AG09319 (cell line): ENCODE measurements around the gene TDRD15.

Experiments
- DNase-seq: peaks from one replicate; pipeline ENCODE4 v3.0.0-alpha.2; 2010; ENCODE audit warnings: low read depth; ENCODE audit errors: extremely low read depth
- TF ChIP-seq, protein P1 (sequence below): IDR thresholded peaks from 2 replicates; pipeline ENCODE4 v1.5.1; 2011; ENCODE audit warnings: low read depth, mild to moderate bottlenecking, inconsistent platforms, low read length, moderate library complexity

TDRD15 gene

DNA sequence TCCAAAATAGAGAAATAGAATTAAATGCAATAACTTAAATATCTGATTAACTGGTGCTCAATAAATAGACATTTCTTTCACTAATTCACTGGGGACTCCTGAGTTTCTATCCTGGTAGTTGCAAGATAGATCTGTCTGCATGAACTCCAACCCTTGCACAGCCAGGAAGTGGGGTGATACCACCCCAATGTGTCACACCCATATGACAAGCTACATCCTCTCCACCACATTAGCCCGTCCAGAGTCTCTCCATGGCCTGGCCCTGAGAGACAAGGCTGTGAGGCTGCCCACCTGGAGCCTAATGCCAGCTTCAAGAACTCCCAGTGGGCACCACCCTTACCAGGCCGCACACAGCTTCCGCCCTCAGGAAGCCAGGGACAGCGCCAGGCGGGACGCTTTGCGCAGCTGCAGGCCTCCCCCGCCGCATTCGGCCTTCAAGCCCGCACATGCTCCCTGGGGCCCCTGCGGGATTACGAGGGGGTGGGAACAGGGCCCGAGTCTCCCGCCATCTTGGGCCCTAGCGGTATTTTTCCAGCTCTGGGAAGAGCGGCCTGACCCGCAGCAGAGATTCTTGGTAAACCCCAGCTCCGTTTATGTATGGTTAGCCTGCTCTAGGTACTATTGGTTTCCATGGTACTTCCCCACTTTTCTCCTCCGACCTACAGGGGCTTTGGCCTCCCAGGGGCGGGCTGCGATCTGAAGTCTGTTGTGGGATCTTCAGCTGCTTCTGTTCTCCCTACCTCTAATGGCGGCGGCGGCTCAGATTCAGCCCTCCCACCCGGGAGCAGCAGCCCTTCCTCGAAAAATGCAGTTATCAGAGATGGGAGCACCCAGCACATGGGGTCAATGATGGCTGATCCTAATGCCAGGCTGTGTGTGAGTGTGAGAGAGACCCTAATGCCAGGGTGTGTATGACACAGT, at the start of gene TDRD15:
TSS of gene TDRD15 (plus strand) at position 496 of the 921 bp plus-strand sequence. CDS start 13,500 bp downstream, outside the sequence.
- TF ChIP-seq, protein P1, sequence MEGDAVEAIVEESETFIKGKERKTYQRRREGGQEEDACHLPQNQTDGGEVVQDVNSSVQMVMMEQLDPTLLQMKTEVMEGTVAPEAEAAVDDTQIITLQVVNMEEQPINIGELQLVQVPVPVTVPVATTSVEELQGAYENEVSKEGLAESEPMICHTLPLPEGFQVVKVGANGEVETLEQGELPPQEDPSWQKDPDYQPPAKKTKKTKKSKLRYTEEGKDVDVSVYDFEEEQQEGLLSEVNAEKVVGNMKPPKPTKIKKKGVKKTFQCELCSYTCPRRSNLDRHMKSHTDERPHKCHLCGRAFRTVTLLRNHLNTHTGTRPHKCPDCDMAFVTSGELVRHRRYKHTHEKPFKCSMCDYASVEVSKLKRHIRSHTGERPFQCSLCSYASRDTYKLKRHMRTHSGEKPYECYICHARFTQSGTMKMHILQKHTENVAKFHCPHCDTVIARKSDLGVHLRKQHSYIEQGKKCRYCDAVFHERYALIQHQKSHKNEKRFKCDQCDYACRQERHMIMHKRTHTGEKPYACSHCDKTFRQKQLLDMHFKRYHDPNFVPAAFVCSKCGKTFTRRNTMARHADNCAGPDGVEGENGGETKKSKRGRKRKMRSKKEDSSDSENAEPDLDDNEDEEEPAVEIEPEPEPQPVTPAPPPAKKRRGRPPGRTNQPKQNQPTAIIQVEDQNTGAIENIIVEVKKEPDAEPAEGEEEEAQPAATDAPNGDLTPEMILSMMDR, result no peak
- DNase-seq, result no peak

DNA sequence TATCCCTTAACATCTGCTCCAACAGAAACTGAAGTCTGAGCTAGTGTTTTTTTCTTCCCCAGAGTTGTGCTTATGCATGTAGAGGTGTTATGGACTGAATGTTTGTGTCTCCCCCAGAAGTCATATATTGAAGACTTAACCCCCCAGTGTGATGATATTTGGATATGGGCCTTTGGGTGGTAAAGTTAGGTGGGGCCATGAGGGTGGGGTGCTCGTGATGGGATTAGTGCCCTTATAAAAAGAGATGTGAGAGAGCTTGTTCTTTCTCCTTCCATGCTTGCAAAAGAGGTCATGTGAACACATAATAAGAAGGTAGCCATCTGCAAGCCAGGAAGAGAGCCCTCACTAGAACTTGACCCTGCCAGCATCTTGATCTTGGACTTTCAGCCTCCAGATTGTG, 45.5 kb upstream of the TDRD15 start:
- no peak for DNase-seq
- TF ChIP-seq, protein P1, result no peak

DNA sequence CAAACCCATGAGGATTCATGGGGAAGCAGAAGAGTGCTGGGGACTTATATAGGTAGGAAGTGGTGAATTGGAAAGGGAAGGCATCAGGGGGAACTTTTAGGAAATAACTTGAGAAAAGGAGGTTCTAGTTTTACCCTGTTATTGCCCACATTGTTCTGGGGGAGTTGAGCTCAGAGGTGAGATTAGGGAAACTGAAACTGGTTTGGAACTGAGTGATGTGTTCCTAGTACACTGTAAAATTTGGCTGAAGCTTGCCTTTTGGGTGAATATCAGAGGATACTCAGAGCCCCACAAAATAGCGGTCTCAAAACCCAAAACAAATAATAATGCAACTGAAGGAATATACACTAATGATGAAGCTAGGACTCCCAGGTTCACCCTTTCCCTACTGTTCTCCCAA, 40.3 kb upstream of the TDRD15 start:
- no peak for DNase-seq
- TF ChIP-seq, protein P1, result no peak

DNA sequence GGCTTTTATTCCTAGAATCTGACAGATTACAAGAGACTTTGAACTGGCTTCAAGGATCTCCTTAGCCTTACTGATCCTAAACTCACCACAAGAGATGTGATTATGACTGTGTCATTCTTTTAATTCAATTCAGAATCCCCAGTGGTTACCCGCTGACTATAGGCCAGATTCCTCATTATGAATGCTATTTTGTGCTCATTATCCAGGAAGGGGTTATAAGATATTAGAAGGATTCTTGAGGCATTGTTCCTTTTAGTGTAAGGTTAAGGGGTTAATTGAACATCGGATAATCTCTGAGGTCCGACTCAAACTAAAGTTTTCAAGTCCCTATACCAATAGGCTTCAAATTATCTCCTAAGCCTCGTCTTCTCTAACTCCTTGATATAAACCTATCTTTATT, 39.4 kb upstream of the TDRD15 start:
- no peak for DNase-seq
- TF ChIP-seq, protein P1, result no peak

DNA sequence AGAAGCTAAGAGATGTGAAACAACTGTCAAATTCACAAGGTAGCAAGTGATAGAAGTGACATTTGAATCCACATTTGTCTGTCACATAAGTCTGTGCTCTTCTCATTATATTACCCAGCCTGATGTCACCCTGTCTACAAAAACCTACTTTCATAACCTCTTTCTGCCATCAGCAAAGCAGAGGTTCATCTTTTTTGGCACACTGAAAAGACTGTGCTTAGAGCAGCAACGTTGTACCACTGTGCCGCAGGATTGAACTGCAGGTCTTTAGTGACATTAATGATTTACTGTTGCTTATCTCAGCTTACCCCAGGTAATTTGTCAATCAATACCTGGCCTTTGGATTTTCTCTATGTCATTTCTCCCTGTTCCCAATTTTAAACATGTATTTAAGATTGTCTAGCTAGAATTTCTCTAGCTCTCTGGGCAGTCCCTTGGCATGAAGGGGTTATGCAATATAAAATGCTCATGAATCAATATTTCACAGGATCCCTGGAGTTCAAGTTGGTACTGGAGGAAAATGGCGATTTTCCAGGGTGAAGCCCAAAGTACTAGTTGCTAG, 31.4 kb upstream of the TDRD15 start:
- DNase-seq, result no peak
- TF ChIP-seq, protein P1, result no peak

DNA sequence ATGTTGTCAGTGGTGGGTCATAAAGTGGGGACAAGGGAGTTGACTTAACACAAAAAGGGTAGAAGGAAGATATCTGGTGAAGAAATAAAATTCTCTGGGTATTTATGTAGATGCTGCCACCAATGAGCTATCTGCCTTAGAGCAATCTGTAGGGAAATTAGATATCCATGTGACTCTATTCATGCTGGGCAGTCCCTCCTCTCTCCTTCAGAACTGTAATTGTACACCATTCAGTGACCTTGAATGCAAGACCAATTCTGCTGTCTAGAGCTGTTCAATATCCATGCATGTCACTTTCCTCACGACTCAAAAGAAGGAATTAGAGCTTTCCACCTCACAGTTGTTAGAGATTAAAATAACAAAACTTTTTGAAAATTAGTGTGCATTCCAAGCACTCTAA, 28.6 kb upstream of the TDRD15 start:
- no peak for DNase-seq
- TF ChIP-seq, protein P1, result no peak

DNA sequence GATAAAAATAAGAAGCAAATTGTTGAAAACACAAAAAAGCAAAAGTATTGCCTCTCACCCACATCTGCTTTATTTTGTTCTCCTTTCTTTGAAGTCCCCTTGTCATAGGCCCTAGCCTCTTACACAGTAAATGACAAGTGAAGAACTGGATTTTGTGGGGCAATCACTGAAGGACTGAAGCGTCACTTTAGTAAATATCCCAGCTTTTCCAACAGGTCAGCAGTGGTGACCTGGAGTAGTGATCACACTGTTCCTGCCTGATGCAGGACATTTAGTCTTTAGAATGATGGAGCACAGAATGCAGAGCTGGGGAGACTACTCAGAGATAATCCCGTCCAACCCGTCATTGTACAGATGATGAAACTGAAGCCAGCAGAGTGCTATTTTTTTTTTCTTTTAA, 28.1 kb upstream of the TDRD15 start:
- TF ChIP-seq, protein P1, result no peak
- no peak for DNase-seq
